Activated naive CD8-positive, alpha-beta T cell treated with anti-CD3 and anti-CD28 coated beads for 36 hours (primary cell): ENCODE data around the gene RPUSD1. TPM values are rescaled to one million over a fixed set of nuclear protein-coding genes. Genes with fewer than 3 reads are reported as not detected.

Experiments
- DNase-seq: peaks from one replicate; pipeline ENCODE4 v3.0.0; 2021
- H3K27ac Mint-ChIP-seq: one replicate; pipeline ENCODE4 v1.8.0; 2022; ENCODE audit warnings: mild to moderate bottlenecking, moderate library complexity, mixed read lengths
- H3K27me3 Mint-ChIP-seq: one replicate; pipeline ENCODE4 v1.8.0; 2022; ENCODE audit warnings: mild to moderate bottlenecking, mixed read lengths
- H3K36me3 Mint-ChIP-seq: one replicate; pipeline ENCODE4 v1.8.0; 2021; ENCODE audit warnings: mild to moderate bottlenecking, mixed read lengths
- H3K4me1 Mint-ChIP-seq: one replicate; pipeline ENCODE4 v1.8.0; 2021; ENCODE audit warnings: mixed read lengths
- H3K4me3 Mint-ChIP-seq: one replicate; pipeline ENCODE4 v1.8.0; 2022; ENCODE audit warnings: mild to moderate bottlenecking, moderate library complexity, mixed read lengths
- H3K9me3 Mint-ChIP-seq: one replicate; pipeline ENCODE4 v1.8.0; 2022; ENCODE audit warnings: mixed read lengths
- total RNA-seq, 2 experiments: library from RNA; stranded (reverse); gene quantifications; one replicate each; pipeline ENCODE4 v1.2.3, GENCODE V29; 2021

RPUSD1 gene
- total RNA-seq, 2 experiments from 2014 or later: 41.8 to 42.3 TPM

DNA sequence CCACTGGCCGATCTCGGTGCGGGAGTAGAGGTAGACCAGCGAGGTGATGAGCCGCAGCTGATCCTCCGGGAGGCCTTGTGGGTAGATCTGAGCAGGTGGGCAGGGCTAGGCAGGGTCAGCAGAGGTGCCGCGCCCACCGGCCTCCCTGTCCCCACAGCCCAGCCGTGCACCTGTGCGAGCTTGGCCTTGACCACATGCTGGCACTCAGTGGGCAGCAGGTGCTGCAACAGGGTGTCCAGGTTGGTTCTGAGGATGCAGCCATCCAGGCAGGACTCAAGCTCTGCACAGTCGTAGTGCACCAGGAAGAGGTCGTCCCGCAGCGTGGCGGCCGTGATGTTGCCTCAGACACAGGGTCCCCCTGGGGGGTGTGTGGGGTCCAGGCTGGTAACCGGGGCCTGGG lies 15.2 kb downstream of the RPUSD1 start:
- H3K27ac Mint-ChIP-seq: no peak overlapping the region
- no peak overlapping the region for H3K4me3 Mint-ChIP-seq
- H3K36me3 Mint-ChIP-seq: no peaks in the 10 kb centered on the region
- H3K4me1 Mint-ChIP-seq: no peaks in the 10 kb centered on the region
- no peak for DNase-seq
- H3K9me3 Mint-ChIP-seq: no peaks in the 10 kb centered on the region
- H3K27me3 Mint-ChIP-seq: peaks cover 12% of the 10 kb centered on the region

DNA sequence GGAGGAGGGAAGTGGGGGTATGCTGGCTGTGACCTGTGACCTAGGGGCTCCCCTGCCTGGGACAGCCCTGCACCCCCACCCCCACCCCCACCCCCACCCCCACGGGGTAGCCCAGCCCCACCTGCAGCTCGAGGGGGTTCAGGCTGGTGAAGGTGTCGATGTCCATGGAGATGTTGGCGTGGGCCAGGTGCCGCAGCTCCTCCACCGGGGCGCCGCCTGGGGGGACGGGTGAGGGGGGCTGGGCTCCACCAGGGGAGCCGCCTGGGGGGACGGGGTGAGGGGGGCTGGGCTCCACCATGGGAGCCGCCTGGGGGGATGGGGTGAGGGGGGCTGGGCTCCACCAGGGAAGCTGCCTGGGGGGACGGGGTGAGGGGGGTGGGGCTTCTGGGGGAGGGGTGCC lies 17.8 kb downstream of the RPUSD1 start:
- Mint-ChIP-seq H3K4me1 (no peaks in the 10 kb centered on the region), H3K36me3 (no peaks in the 10 kb centered on the region), H3K4me3 (no peak overlapping the region), H3K9me3 (no peaks in the 10 kb centered on the region), H3K27me3 (no peaks in the 10 kb centered on the region), H3K27ac (no peak overlapping the region)
- DNase-seq: no peak

DNA sequence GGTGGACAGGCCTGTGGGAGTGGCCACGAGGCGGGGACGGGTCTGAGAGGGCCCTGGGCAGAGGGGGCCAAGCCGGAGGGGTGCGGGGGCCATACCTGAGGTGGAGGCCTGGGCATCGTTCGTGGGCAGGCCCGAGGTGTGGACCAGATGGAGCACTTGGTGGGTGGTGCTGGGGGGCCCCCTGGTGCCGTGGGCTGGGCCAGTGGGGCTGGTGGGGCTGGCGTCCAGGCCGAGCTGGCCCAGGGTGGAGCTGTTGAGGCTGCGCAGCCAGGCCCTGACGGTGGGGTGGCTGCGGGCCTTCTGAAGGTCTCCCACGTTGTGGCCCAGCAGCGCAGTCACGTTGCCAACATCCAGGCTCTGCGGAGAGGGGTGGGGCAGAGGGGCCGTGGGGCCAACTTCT lies 18.2 kb downstream of the RPUSD1 start:
- Mint-ChIP-seq H3K27me3 (no peaks in the 10 kb centered on the region), H3K9me3 (no peaks in the 10 kb centered on the region), H3K36me3 (no peaks in the 10 kb centered on the region), H3K4me3 (no peak overlapping the region), H3K27ac (no peak overlapping the region), H3K4me1 (no peaks in the 10 kb centered on the region)
- no peak for DNase-seq

DNA sequence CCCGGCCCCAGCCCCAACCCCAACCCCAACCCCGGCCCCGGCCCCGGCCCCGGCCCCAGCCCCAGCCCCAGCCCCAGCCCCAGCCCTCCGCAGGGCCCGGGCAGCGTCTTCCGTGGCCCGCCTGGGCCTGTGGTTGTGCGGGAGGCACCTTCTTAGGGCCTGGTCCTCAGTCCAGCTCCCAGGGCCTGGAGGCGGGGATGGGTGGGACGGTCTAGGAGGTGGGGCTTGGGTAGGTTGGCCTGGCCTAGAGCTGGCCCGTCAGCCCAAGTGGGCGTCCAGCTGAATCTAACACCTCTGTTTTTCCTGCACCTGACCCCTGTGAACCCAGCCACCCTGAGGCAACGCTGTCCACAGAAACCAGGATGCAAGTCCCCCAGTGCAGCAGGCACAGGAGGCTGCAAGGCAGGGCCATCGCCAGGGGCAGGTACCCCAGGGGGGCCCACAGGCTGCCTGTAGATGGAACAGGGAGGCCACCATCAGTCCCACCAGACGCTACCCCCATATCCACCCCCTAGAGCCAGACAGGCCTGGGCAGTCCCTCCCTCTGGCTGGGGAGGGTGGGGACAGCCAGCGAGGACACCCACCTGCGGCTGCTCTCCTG lies 18.9 kb downstream of the RPUSD1 start:
- Mint-ChIP-seq H3K36me3 (no peaks in the 10 kb centered on the region), H3K4me1 (no peaks in the 10 kb centered on the region), H3K4me3 (no peak overlapping the region), H3K27me3 (no peaks in the 10 kb centered on the region), H3K9me3 (no peaks in the 10 kb centered on the region), H3K27ac (no peak overlapping the region)
- DNase-seq: no peak

DNA sequence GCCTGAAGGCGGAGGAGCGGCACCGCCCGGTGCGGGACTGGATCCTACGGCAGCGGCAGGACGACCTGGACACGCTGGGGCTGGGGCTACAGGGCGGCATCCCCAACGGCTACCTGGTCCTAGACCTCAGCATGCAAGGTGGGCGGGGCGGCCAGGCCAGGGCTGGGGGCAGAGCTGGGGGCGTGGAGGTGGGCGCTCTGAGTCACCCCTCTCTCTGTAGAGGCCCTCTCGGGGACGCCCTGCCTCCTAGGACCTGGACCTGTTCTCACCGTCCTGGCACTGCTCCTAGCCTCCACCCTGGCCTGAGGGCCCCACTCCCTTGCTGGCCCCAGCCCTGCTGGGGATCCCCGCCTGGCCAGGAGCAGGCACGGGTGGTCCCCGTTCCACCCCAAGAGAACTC lies 19.8 kb downstream of the RPUSD1 start:
- no peaks in the 10 kb centered on the region for H3K4me1 Mint-ChIP-seq
- no peaks in the 10 kb centered on the region for H3K9me3 Mint-ChIP-seq
- no peaks in the 10 kb centered on the region for H3K36me3 Mint-ChIP-seq
- no peak overlapping the region for H3K27ac Mint-ChIP-seq
- H3K4me3 Mint-ChIP-seq: no peak overlapping the region
- no peak for DNase-seq
- no peaks in the 10 kb centered on the region for H3K27me3 Mint-ChIP-seq

DNA sequence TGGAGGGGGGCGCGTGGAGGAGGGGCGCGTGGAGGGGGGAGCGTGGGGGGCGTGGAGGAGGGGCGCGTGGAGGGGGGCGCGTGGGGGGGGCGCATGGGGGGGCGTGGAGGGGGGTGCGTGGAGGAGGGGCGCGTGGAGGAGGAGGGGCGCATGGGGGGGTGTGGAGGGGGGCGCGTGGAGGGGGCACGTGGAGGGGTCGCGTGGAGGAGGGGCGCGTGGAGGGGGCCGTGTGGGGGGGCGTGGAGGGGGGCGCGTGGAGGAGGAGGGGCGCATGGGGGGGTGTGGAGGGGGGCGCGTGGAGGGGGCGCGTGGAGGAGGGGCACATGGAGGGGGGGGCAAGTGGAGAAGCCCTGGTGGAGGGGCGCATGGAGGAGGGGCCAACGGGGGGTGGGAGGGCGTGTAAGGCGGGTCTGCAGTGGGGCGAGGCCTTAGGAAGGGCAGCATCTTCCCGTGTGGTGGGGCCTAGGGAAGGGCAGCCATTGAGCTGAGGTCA lies 20.4 kb downstream of the RPUSD1 start:
- H3K4me3 Mint-ChIP-seq: no peak overlapping the region
- no peaks in the 10 kb centered on the region for H3K36me3 Mint-ChIP-seq
- H3K27me3 Mint-ChIP-seq: no peaks in the 10 kb centered on the region
- no peaks in the 10 kb centered on the region for H3K4me1 Mint-ChIP-seq
- no peak for DNase-seq
- no peaks in the 10 kb centered on the region for H3K9me3 Mint-ChIP-seq
- no peak overlapping the region for H3K27ac Mint-ChIP-seq

DNA sequence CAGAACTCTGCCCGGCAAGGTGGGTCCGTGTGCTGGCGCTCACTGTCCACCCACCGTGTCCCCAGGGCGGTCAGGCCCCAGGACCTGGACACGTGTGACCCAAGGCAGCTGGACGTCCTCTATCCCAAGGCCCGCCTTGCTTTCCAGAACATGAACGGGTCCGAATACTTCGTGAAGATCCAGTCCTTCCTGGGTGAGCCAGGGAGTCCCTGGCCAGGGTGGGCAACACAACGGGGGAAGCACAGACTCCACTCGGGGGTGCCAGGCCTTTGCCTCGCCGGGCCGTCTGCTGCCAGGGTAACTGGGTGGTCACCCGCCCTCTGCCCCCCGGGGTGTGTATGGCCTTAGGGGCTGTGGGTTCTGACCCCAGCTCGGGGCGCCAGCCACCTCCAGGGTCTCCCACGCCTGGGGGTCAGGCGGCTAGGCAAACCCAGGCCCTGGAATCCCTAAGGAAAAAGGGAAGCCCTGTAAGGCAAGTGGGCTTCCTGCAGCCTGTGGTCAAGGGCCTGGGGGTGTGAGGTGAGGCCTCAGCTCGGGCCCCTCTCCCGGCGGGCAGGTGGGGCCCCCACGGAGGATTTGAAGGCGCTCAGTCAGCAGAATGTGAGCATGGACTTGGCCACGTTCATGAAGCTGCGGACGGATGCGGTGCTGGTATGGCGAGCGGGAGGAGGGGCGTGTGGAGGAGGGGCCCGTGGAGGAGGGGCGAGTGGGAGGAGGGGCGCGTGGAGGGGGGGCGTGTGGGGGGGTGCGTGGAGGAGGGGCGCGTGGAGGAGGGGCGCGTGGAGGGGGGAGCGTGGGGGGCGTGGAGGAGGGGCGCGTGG lies 21.2 kb downstream of the RPUSD1 start:
- Mint-ChIP-seq H3K27me3 (no peaks in the 10 kb centered on the region), H3K36me3 (no peaks in the 10 kb centered on the region), H3K9me3 (no peaks in the 10 kb centered on the region), H3K27ac (no peak overlapping the region), H3K4me3 (no peak overlapping the region), H3K4me1 (no peaks in the 10 kb centered on the region)
- no peak for DNase-seq

DNA sequence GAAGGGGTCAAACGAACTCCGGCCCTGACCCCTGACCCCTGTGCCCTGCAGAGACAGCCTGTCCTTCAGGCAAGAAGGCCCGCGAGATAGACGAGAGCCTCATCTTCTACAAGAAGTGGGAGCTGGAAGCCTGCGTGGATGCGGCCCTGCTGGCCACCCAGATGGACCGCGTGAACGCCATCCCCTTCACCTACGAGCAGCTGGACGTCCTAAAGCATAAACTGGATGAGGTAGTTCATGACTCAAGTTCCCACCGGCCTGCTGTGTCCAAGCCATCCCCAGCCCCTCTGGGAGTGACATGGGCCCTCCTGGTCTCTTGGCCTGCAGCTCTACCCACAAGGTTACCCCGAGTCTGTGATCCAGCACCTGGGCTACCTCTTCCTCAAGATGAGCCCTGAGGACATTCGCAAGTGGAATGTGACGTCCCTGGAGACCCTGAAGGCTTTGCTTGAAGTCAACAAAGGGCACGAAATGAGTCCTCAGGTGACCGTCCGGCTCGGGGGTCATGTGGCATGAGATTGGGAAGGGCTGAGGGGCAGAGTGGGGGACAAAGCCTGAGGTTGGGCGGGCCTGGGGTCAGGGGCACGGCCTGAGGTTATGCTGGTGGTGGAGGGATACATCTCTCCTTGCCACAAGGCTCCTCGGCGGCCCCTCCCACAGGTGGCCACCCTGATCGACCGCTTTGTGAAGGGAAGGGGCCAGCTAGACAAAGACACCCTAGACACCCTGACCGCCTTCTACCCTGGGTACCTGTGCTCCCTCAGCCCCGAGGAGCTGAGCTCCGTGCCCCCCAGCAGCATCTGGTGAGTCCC lies 22.0 kb downstream of the RPUSD1 start:
- Mint-ChIP-seq H3K4me3 (no peak overlapping the region), H3K36me3 (no peaks in the 10 kb centered on the region), H3K9me3 (no peaks in the 10 kb centered on the region), H3K4me1 (no peaks in the 10 kb centered on the region), H3K27me3 (no peaks in the 10 kb centered on the region), H3K27ac (no peak overlapping the region)
- no peak for DNase-seq

DNA sequence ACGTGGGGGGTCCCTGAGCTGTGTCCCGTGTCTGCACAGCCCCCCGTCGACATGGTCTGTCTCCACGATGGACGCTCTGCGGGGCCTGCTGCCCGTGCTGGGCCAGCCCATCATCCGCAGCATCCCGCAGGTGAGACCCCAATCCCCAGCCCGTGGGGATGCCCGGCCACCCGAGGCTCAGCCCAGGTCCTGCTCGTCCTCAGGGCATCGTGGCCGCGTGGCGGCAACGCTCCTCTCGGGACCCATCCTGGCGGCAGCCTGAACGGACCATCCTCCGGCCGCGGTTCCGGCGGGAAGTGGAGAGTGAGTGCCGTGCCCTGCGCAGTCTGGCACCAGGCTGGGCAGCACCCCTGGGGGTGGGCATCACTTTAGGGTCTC lies 22.7 kb downstream of the RPUSD1 start:
- no peak overlapping the region for H3K27ac Mint-ChIP-seq
- H3K27me3 Mint-ChIP-seq: no peaks in the 10 kb centered on the region
- H3K4me1 Mint-ChIP-seq: no peaks in the 10 kb centered on the region
- no peaks in the 10 kb centered on the region for H3K36me3 Mint-ChIP-seq
- no peak for DNase-seq
- H3K9me3 Mint-ChIP-seq: no peaks in the 10 kb centered on the region
- H3K4me3 Mint-ChIP-seq: no peak overlapping the region

DNA sequence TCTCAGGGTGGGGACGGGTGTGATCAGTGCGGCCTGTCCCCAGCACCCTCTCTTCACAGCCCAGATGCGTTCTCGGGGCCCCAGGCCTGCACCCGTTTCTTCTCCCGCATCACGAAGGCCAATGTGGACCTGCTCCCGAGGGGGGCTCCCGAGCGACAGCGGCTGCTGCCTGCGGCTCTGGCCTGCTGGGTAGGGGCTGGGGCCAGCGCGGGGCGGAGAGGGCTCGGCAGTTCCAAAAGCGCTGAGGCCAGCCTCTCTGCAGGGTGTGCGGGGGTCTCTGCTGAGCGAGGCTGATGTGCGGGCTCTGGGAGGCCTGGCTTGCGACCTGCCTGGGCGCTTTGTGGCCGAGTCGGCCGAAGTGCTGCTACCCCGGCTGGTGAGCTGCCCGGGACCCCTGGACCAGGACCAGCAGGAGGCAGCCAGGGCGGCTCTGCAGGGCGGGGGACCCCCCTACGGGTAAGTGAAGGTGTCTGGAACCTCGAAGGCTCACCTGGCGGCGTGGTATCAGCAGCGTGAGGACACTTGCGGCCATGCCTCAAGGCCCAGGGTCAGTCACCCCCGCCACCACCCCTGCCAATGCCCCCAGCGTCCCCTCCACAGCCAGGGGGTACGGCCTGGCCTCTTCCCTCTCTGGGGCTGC lies 23.2 kb downstream of the RPUSD1 start:
- DNase-seq: no peak
- no peaks in the 10 kb centered on the region for H3K27me3 Mint-ChIP-seq
- H3K36me3 Mint-ChIP-seq: no peaks in the 10 kb centered on the region
- H3K27ac Mint-ChIP-seq: no peak overlapping the region
- no peak overlapping the region for H3K4me3 Mint-ChIP-seq
- H3K4me1 Mint-ChIP-seq: no peaks in the 10 kb centered on the region
- no peaks in the 10 kb centered on the region for H3K9me3 Mint-ChIP-seq

DNA sequence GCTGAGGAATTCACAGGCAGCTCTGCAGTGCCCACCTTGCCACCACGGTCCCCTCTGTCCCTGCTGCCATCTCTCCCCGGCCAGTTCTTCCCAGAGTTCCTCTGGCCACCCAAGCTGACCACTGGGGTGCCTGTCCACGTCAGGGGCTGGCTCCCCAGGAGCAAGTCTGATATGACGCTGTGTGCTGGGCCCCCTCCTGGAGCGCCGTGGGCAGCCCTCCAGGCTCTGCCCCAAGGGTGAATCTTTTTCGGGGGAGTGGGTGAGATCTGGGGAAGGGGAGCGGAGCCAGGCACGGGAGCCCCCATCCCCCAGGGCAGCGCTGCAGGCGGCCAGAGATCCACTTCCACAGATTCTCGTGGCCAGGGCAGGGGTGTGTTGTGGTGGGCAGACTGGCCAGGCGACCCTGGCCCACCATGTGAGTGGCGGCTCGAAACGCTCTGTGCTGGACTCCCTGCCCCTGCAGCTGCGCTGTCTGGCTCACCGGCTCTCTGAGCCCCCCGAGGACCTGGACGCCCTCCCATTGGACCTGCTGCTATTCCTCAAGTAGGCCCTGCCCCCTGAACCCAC lies 23.9 kb downstream of the RPUSD1 start:
- DNase-seq: no peak
- Mint-ChIP-seq H3K4me1 (no peaks in the 10 kb centered on the region), H3K27me3 (no peaks in the 10 kb centered on the region), H3K36me3 (no peaks in the 10 kb centered on the region), H3K9me3 (no peaks in the 10 kb centered on the region), H3K27ac (no peak overlapping the region), H3K4me3 (no peak overlapping the region)

DNA sequence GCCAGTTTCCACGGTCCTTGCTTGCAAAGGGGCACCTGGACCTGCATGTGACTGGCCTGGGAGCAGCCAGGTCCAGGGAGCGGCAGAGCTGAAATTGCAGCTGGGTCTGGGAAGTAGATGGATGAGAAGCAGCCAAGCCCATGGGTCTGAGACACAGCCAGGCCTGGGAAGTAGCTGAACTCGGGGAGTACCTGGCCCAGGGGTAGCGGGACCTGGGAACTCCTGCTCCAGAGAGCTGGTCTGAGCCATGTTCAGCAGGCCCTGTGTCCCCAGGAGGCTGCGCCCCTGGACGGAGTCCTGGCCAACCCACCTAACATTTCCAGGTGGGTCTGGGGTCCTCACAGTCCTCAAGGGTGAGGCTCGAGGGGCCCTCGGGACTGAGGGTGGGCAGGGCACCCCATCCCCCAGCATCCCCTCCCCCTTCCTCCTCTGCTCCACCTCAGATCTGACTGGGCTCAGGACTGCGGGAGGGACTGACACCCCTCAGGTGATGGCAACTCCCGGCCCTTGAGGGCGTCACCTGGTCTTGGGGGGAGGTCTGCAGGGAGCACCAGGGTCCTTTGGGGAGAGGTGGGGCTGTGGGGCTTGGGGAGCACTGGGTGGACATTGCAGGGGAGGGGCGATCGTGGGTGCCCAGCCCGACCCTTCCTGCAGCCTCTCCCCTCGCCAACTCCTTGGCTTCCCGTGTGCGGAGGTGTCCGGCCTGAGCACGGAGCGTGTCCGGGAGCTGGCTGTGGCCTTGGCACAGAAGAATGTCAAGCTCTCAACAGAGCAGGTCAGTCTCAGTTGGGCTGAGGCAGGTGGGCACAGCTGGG lies 24.6 kb downstream of the RPUSD1 start:
- H3K36me3 Mint-ChIP-seq: no peaks in the 10 kb centered on the region
- no peaks in the 10 kb centered on the region for H3K4me1 Mint-ChIP-seq
- DNase-seq: no peak
- no peak overlapping the region for H3K4me3 Mint-ChIP-seq
- no peaks in the 10 kb centered on the region for H3K9me3 Mint-ChIP-seq
- H3K27me3 Mint-ChIP-seq: no peaks in the 10 kb centered on the region
- H3K27ac Mint-ChIP-seq: no peak overlapping the region

DNA sequence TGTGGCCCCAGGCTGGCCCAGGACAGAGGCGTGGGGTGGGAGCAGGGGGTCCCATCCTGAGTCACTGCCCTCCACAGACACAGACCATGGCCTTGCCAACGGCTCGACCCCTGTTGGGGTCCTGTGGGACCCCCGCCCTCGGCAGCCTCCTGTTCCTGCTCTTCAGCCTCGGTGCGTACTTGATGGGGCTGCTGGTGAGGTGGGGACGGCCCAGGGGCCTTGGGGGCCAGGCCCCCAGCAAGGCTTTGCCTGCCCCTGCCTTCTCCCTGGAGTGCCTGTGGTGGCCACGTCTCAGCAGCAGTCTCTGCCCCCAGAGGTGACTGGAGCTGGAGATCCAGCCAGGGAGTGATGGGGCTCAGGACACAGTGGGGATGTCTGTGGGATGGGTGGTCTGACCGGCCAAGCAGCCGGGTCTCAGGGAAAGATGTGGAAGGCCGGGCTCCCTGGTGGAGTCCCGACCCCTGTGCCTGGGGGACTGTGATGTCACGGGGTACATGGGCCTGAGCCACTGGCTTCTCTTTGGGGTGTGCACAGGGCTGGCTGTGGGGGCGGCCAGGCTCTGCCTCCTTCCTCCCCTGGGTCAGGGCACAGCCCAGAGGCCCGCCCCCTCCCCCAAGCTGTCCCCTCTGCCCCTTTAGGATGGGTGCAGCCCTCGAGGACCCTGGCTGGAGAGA lies 25.4 kb downstream of the RPUSD1 start:
- Mint-ChIP-seq H3K36me3 (no peaks in the 10 kb centered on the region), H3K9me3 (no peaks in the 10 kb centered on the region), H3K4me1 (no peaks in the 10 kb centered on the region), H3K27me3 (peaks cover under 1% of the 10 kb centered on the region), H3K4me3 (no peak overlapping the region), H3K27ac (no peak overlapping the region)
- no peak for DNase-seq
